DND-41 (cell line): ENCODE data around the gene LRRC3C.
A peak's percentile ranks its signal among the peaks of the same experiment; 100 is the strongest.

Experiments
- ATAC-seq: fragments of 200-7000 bp; cut with Tn5 transposase; 3 replicates; pipeline ENCODE4 v1.9.1; 2021; ENCODE audit warnings: low read depth; ENCODE audit not compliant: insufficient read depth
- DNase-seq: peaks from one replicate; pipeline ENCODE4 v3.0.0-alpha.2; 2020
- H2AFZ ChIP-seq: 2 replicates; pipeline ENCODE4 v1.6.0; 2012; ENCODE audit warnings: low read depth, low read length
- H3K27ac ChIP-seq: 2 replicates; pipeline ENCODE4 v1.5.1; 2012; ENCODE audit warnings: low read length, inconsistent platforms
- H3K27me3 ChIP-seq: fragments of 200-600 bp; sonication (generic); 2 replicates; pipeline ENCODE4 v1.6.0; 2012; ENCODE audit warnings: low read length, mild to moderate bottlenecking, inconsistent platforms; ENCODE audit not compliant: insufficient read depth, poor library complexity
- H3K36me3 ChIP-seq: 2 replicates; pipeline ENCODE4 v1.5.1; 2012; ENCODE audit warnings: low read length, inconsistent platforms; ENCODE audit not compliant: insufficient read depth
- H3K4me1 ChIP-seq: 2 replicates; pipeline ENCODE4 v1.5.1; 2012; ENCODE audit warnings: mild to moderate bottlenecking, low read length; ENCODE audit not compliant: insufficient read depth
- H3K4me2 ChIP-seq: 2 replicates; pipeline ENCODE4 v1.6.0; 2012; ENCODE audit warnings: mild to moderate bottlenecking, moderate library complexity, low read length, inconsistent platforms; ENCODE audit not compliant: insufficient read depth
- H3K4me3 ChIP-seq, 2 experiments: fragments of 200-600 bp in 1 of 2; shearing (Covaris generic) in 1 of 2; 2 replicates each; pipeline ENCODE4 v1.5.1; 2012 to 2016; ENCODE audit warnings: inconsistent platforms in 2 of 2, low read length in 2 of 2, mild to moderate bottlenecking in 2 of 2, low read depth in 1 of 2, moderate library complexity in 1 of 2
- H3K79me2 ChIP-seq: 2 replicates; pipeline ENCODE4 v1.6.0; 2012; ENCODE audit warnings: low read length, inconsistent platforms; ENCODE audit not compliant: insufficient read depth
- H3K9ac ChIP-seq: 2 replicates; pipeline ENCODE4 v1.6.0; 2012; ENCODE audit warnings: low read depth, mild to moderate bottlenecking, inconsistent platforms, low read length, moderate library complexity
- H3K9me3 ChIP-seq: 2 replicates; pipeline ENCODE4 v1.5.1; 2012; ENCODE audit warnings: low read length, moderate library complexity, mild to moderate bottlenecking, inconsistent platforms; ENCODE audit not compliant: insufficient read depth, severe bottlenecking
- H4K20me1 ChIP-seq: 2 replicates; pipeline ENCODE4 v1.6.0; 2012; ENCODE audit warnings: low read length; ENCODE audit not compliant: insufficient read depth
- EZH2 ChIP-seq: IDR thresholded peaks from 3 replicates; pipeline ENCODE4 v1.6.1; 2012; ENCODE audit warnings: borderline replicate concordance, low read depth, mild to moderate bottlenecking, moderate library complexity, low read length, inconsistent platforms; ENCODE audit not compliant: severe bottlenecking
- TF ChIP-seq, protein P1 (sequence below): IDR thresholded peaks from 2 replicates; pipeline ENCODE4 v1.5.1; 2012; ENCODE audit warnings: borderline replicate concordance, low read length, moderate library complexity, mild to moderate bottlenecking; ENCODE audit not compliant: poor library complexity, severe bottlenecking; ENCODE audit errors: extremely low read depth

Gene LRRC3C

DNA sequence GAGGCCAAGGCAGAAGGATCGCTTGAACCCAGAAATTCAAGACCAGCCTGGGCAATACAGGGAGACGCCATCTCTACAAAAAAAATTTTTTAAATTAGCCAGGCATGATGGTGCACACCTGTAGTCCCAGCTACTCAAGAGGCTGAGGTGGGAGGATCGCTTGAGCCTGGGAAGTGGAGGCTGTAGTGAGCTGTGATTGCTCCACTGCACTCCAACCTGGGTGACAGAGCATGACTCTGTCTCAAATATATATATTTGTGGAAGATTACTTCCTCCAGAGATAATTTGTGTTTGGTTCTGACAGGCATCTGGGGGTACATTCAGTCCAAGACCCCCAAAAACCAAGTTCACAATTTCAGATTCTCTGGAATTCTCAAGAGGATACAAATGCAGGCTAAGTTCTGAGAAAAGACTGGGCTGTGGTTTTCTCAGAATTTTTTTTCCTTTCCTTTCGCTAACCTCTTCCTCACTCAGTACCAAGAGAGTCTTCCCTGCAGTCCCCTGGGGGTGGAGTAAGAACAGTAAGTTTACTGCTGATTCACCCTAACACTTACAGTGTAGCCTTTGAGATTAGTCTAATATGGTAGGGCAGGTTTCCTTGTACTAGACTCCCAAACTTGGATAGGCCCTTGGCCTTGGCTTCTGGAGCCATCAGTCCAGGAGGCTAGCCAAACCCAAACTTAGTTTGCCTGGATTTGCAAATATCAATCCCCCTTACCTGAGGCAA, 24.2 kb upstream of the LRRC3C start:
- peak; percentile 100 for ATAC-seq
- Histone ChIP-seq H4K20me1 (no peaks in the 10 kb centered on the region), H3K9ac (peak overlapping the region; percentile 9; the same call in 1 of the 2 replicates), H2AFZ (peak overlapping the region; percentile 32; the same call in 1 of the 2 replicates), H3K4me3 (no peak overlapping the region), H3K36me3 (no peaks in the 10 kb centered on the region), H3K79me2 (no peaks in the 10 kb centered on the region), H3K4me1 (peaks cover 34% of the 10 kb centered on the region), H3K27me3 (no peaks in the 10 kb centered on the region), H3K27ac (peak overlapping the region; percentile 76), H3K9me3 (no peaks in the 10 kb centered on the region), H3K4me2 (peak overlapping the region; percentile 33; the same call in 1 of the 2 replicates)
- DNase-seq: peak; percentile 81
- TF ChIP-seq EZH2: no peak
- TF ChIP-seq, protein P1, sequence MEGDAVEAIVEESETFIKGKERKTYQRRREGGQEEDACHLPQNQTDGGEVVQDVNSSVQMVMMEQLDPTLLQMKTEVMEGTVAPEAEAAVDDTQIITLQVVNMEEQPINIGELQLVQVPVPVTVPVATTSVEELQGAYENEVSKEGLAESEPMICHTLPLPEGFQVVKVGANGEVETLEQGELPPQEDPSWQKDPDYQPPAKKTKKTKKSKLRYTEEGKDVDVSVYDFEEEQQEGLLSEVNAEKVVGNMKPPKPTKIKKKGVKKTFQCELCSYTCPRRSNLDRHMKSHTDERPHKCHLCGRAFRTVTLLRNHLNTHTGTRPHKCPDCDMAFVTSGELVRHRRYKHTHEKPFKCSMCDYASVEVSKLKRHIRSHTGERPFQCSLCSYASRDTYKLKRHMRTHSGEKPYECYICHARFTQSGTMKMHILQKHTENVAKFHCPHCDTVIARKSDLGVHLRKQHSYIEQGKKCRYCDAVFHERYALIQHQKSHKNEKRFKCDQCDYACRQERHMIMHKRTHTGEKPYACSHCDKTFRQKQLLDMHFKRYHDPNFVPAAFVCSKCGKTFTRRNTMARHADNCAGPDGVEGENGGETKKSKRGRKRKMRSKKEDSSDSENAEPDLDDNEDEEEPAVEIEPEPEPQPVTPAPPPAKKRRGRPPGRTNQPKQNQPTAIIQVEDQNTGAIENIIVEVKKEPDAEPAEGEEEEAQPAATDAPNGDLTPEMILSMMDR: peak; percentile 28

DNA sequence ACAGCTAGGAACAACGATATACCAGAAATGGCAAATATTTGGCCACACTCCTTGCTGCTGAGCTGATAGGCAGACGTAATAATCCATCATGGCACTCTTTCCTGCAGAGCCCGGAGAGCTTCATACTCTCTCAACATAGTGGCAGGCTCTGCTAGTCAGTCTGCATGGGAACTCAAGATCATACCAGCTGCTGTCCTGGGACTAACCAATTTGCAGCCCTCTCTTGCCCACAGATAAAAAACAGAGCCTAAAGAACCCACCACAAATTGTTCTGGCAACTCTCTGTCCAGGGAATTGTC, 22.6 kb upstream of the LRRC3C start:
- Histone ChIP-seq H3K27ac (peak overlapping the region; percentile 46), H3K9me3 (no peaks in the 10 kb centered on the region), H3K27me3 (no peaks in the 10 kb centered on the region), H3K9ac (no peak overlapping the region), H3K4me2 (no peak overlapping the region), H3K4me3 (no peak overlapping the region), H3K79me2 (no peaks in the 10 kb centered on the region), H4K20me1 (no peaks in the 10 kb centered on the region), H3K4me1 (peaks cover 34% of the 10 kb centered on the region), H2AFZ (no peak overlapping the region), H3K36me3 (no peaks in the 10 kb centered on the region)
- TF ChIP-seq EZH2: no peak
- TF ChIP-seq, protein P1: no peak
- no peak for DNase-seq
- no peak for ATAC-seq

DNA sequence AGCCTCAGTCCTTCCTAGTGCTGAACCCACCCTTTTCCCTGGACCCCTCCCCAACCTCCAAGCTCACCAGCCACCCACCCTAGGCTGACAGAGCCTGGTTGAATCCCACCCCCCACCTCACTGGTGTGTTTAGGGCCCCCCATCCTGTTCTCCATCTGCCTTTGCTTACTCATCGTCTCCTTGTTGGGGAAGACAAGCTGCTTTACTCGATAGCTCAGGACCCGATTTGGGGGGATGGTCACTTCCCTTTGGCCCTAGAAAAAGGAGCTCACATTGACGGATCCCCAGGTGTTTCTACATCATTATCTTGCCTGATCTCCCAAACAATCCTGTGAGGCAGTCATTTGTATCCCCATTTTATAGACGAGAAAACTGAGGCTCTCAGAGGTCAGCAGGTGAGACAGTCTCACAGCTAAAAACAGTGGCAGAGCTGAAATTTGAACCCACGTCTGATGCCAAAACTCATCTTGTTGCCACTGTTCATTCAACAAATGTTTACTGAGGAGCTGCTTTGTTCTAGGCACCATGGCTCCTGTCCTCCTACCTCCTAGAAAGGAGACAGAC, 18.7 kb upstream of the LRRC3C start:
- Histone ChIP-seq H4K20me1 (no peaks in the 10 kb centered on the region), H3K27ac (no peak overlapping the region), H3K4me1 (peaks cover 16% of the 10 kb centered on the region), H3K79me2 (no peaks in the 10 kb centered on the region), H2AFZ (no peak overlapping the region), H3K4me3 (no peak overlapping the region), H3K27me3 (no peaks in the 10 kb centered on the region), H3K4me2 (no peak overlapping the region), H3K9me3 (no peaks in the 10 kb centered on the region), H3K36me3 (no peaks in the 10 kb centered on the region), H3K9ac (no peak overlapping the region)
- TF ChIP-seq, protein P1: no peak
- no peak for TF ChIP-seq EZH2
- no peak for ATAC-seq
- DNase-seq: no peak
